Immature natural killer cell (primary cell): ENCODE data around the gene WDR1. TPM values are rescaled to one million over a fixed set of nuclear protein-coding genes. Genes with fewer than 3 reads are reported as not detected.

Experiments used
- DNase-seq, 3 donors: peaks; one replicate each; pipeline ENCODE4 v3.0.0; 2022; ENCODE audit warnings: mixed read lengths in 1 of 3
- H3K27ac Mint-ChIP-seq, 6 donors: one replicate each; pipeline ENCODE4 v1.8.0; 2020; ENCODE audit warnings: mixed read lengths in 6 of 6, mild to moderate bottlenecking in 5 of 6, inconsistent platforms in 4 of 6, moderate library complexity in 3 of 6
- H3K27me3 Mint-ChIP-seq, 3 donors: one replicate each; pipeline ENCODE4 v1.8.0; 2020 to 2021; ENCODE audit warnings: low read depth in 3 of 3, mild to moderate bottlenecking in 3 of 3, mixed read lengths in 3 of 3, moderate library complexity in 3 of 3, inconsistent platforms in 1 of 3
- H3K36me3 Mint-ChIP-seq, 3 donors: one replicate each; pipeline ENCODE4 v1.8.0; 2020; ENCODE audit warnings: mixed read lengths in 3 of 3, inconsistent platforms in 2 of 3, mild to moderate bottlenecking in 2 of 3
- H3K4me1 Mint-ChIP-seq, 2 donors: one replicate each; pipeline ENCODE4 v1.8.0; 2020; ENCODE audit warnings: inconsistent platforms in 2 of 2, mild to moderate bottlenecking in 2 of 2, mixed read lengths in 2 of 2, moderate library complexity in 1 of 2
- H3K4me3 Mint-ChIP-seq, 5 donors: one replicate each; pipeline ENCODE4 v1.8.0; 2020; ENCODE audit warnings: mild to moderate bottlenecking in 5 of 5, mixed read lengths in 5 of 5, inconsistent platforms in 3 of 5, moderate library complexity in 3 of 5
- H3K9me3 Mint-ChIP-seq, 6 donors: one replicate each; pipeline ENCODE4 v1.8.0; 2020; ENCODE audit warnings: mild to moderate bottlenecking in 6 of 6, mixed read lengths in 6 of 6, inconsistent platforms in 4 of 6, moderate library complexity in 3 of 6
- polyA plus RNA-seq, 3 donors: library from polyadenylated mRNA; unstranded; fragments of 300-500 nt; fragmentation: Illumina TruSeq; gene quantifications; one replicate each; pipeline ENCODE4 v1.2.3, GENCODE V29; 2021

Gene WDR1
- polyA plus RNA-seq, 3 donors from 2014 or later, result 339 to 509 (median 401) TPM

DNA sequence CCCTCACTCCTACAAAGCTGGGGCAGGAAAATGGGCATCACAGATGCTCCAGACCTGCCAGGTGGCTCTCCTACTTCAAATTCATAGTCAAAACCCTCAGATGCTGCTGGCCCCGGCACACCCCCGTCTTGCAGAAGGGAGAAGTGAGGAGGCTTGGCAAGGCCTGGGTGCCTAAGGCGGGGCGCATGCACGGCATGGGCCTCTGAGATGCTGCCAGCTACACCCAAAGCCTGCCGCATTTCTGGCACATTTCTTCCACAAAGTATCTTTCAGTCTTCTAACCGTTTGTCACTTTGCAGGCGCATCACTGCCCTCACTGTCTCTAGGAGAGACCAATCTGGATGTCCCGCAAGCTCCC, 19.6 kb downstream of the WDR1 start:
- Mint-ChIP-seq H3K4me3 (peak overlapping the region; percentile 17 to 83 (median 69)), H3K4me1 (peaks cover 100% of the 10 kb centered on the region in 2 donors), H3K27me3 (peaks cover 11 to 34% (median 14%) of the 10 kb centered on the region in 3 donors), H3K9me3 (no peaks in the 10 kb centered on the region), H3K27ac (peak overlapping the region; percentile 93 to 98 (median 97)), H3K36me3 (peaks cover 13 to 53% (median 20%) of the 10 kb centered on the region in 3 donors)
- no peak for DNase-seq

- H3K27me3 Mint-ChIP-seq, result peaks cover 8 to 34% (median 14%) of the 10 kb centered on the region in 3 donors
- H3K36me3 Mint-ChIP-seq, result peaks cover 13 to 50% (median 14%) of the 10 kb centered on the region in 3 donors
- peak; percentile 71 to 79 (median 76) for DNase-seq
- H3K4me3 Mint-ChIP-seq, result peak overlapping the region; percentile 69 to 83 (median 73)
- no peaks in the 10 kb centered on the region for H3K9me3 Mint-ChIP-seq
- H3K4me1 Mint-ChIP-seq, result peaks cover 99 to 100% of the 10 kb centered on the region in 2 donors
- H3K27ac Mint-ChIP-seq, result peak overlapping the region; percentile 93 to 98 (median 97)
Observed at GRCh38 chr4:10096201-10096977, 20.2 kb downstream of the WDR1 start.

GRCh38 chr4:10095296-10095991, 21.2 kb downstream of the WDR1 start:
- peak overlapping the region; percentile 93 to 98 (median 97) for H3K27ac Mint-ChIP-seq
- H3K36me3 Mint-ChIP-seq, result peaks cover 13 to 44% (median 15%) of the 10 kb centered on the region in 3 donors
- peaks cover 5 to 30% (median 14%) of the 10 kb centered on the region in 3 donors for H3K27me3 Mint-ChIP-seq
- peaks cover 97 to 98% of the 10 kb centered on the region in 2 donors for H3K4me1 Mint-ChIP-seq
- H3K4me3 Mint-ChIP-seq, result peak overlapping the region; percentile 69 to 83 (median 73)
- no peaks in the 10 kb centered on the region for H3K9me3 Mint-ChIP-seq
- peak; percentile 59 to 60 (median 60) for DNase-seq

- peaks cover 94 to 98% of the 10 kb centered on the region in 2 donors for H3K4me1 Mint-ChIP-seq
Observed at GRCh38 chr4:10094841-10095240, 21.8 kb downstream of the WDR1 start.

DNA sequence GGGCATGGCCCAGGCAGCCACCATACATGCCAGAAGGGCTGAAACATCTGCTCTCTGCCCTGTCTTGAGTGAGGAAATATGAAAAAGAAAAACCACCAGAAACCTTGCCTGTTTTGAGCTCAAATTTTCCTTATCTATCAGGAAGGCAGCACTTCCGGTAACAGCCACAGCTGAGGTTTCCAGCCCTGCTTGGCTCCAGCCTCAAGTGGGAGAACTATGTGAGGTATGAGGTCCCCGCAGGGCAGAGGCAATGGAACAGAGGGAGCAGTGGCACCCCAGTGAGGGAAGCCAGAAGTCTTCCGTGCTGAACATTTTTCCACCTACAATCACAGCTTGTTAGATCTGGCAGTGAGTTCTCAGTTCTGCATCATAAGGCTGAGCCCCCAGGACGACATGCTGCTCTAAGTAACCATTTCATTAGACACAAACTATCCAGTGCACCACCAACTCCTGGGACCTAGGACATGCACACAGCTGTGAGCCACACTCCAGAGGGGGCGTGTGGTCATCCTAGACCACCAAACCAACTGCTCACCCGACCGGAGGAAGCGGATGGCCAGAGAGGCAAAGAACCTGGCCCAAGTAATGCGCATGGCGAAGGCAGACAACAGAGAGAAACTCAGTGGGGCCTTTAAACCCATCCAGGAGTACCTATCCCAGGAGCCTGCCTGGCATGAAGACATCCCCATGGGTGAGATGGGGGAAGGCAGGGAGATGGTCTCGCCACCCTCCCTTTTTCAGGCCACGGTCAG, 22.6 kb downstream of the WDR1 start:
- DNase-seq, result peak in 1 of 3 donors; percentile 38
- Mint-ChIP-seq H3K4me1 (peaks cover 90 to 98% of the 10 kb centered on the region in 2 donors), H3K4me3 (peak overlapping the region; percentile 75 to 83 (median 78)), H3K9me3 (no peaks in the 10 kb centered on the region), H3K27me3 (peaks cover 3 to 22% (median 14%) of the 10 kb centered on the region in 3 donors), H3K36me3 (peaks cover 12 to 44% (median 13%) of the 10 kb centered on the region in 3 donors), H3K27ac (peak overlapping the region; percentile 93 to 98 (median 97))

More at GRCh38 chr4:10094841-10095240, 21.8 kb downstream of the WDR1 start:
- peak overlapping the region; percentile 93 to 98 (median 97) for H3K27ac Mint-ChIP-seq
- H3K36me3 Mint-ChIP-seq, result peaks cover 12 to 46% (median 13%) of the 10 kb centered on the region in 3 donors
- no peaks in the 10 kb centered on the region for H3K9me3 Mint-ChIP-seq
- peak overlapping the region; percentile 64 to 83 (median 73) for H3K4me3 Mint-ChIP-seq
- DNase-seq, result peak in 2 of 3 donors; percentile 47 to 51
- peaks cover 4 to 30% (median 14%) of the 10 kb centered on the region in 3 donors for H3K27me3 Mint-ChIP-seq

DNA sequence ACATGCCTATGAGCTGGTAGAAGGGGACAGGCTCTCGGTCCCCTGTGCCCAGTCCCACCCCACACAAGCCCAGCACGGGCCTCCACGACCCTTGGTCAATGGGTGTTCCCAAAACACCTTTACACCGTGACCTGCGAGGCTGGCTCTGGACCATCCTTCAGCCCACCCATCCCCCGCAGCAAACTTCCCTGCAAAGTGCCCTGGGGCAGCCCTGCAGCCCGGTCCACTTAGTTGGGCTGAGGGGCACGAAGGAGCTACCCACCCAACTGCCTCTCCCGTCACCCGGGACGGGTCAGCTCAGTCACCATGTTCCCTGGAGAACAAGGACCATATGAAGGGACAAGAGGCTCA, 23.4 kb downstream of the WDR1 start:
- Mint-ChIP-seq H3K4me1 (peaks cover 83 to 92% of the 10 kb centered on the region in 2 donors), H3K9me3 (no peaks in the 10 kb centered on the region), H3K4me3 (peak overlapping the region; percentile 75 to 83 (median 78)), H3K27me3 (peaks cover 5 to 20% (median 14%) of the 10 kb centered on the region in 3 donors), H3K36me3 (peaks cover 12 to 42% (median 13%) of the 10 kb centered on the region in 3 donors), H3K27ac (peak overlapping the region; percentile 93 to 98 (median 97))
- no peak for DNase-seq

- Mint-ChIP-seq H3K27me3 (peaks cover 6 to 20% (median 14%) of the 10 kb centered on the region in 3 donors), H3K9me3 (no peaks in the 10 kb centered on the region), H3K4me1 (peaks cover 78 to 92% of the 10 kb centered on the region in 2 donors), H3K4me3 (peak overlapping the region; percentile 75 to 83 (median 78)), H3K36me3 (peaks cover 10 to 46% (median 11%) of the 10 kb centered on the region in 3 donors), H3K27ac (peak overlapping the region; percentile 93 to 98 (median 97))
- peak in 1 of 3 donors; percentile 38 for DNase-seq
Observed at GRCh38 chr4:10092481-10093270, 23.9 kb downstream of the WDR1 start.

DNA sequence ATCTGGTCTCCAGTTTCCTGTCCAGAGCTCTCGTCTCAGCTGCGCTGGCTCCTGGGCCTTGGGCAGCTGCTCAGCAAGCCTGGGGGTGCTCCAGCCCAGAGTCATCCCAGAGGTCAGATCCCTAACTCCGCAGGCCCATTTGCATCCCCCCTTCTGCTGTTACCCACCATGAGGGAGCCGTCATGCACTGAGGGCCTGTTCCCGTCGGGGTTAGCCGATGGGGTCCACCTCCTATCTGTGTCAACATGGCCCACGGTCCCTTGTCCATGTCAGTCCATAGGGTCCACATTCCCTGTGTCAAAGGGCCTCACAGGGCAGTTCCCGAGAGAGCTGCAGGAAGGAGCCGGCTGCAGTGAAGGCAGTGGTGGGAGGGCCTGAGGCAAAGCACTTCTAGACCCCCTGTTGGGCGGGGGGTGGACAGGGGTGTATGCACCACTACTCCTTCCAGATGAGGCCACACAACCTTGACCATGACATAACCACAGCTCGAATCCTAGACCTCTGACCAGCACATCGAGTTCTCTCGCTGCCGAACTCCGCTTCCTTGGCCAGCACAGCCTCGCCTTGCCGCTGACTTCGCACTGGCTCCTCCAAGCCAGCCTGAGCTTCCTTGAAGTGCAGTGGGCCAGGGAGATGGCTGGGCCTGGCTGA, 24.9 kb downstream of the WDR1 start:
- H3K4me3 Mint-ChIP-seq, result peak overlapping the region in 4 of 5 donors; percentile 18 to 78 (median 50)
- peaks cover 9 to 15% (median 9%) of the 10 kb centered on the region in 3 donors for H3K27me3 Mint-ChIP-seq
- peaks cover 68 to 85% of the 10 kb centered on the region in 2 donors for H3K4me1 Mint-ChIP-seq
- peak overlapping the region; percentile 93 to 98 (median 97) for H3K27ac Mint-ChIP-seq
- DNase-seq, result no peak
- peaks cover 4 to 45% (median 9%) of the 10 kb centered on the region in 3 donors for H3K36me3 Mint-ChIP-seq
- H3K9me3 Mint-ChIP-seq, result no peaks in the 10 kb centered on the region

DNA sequence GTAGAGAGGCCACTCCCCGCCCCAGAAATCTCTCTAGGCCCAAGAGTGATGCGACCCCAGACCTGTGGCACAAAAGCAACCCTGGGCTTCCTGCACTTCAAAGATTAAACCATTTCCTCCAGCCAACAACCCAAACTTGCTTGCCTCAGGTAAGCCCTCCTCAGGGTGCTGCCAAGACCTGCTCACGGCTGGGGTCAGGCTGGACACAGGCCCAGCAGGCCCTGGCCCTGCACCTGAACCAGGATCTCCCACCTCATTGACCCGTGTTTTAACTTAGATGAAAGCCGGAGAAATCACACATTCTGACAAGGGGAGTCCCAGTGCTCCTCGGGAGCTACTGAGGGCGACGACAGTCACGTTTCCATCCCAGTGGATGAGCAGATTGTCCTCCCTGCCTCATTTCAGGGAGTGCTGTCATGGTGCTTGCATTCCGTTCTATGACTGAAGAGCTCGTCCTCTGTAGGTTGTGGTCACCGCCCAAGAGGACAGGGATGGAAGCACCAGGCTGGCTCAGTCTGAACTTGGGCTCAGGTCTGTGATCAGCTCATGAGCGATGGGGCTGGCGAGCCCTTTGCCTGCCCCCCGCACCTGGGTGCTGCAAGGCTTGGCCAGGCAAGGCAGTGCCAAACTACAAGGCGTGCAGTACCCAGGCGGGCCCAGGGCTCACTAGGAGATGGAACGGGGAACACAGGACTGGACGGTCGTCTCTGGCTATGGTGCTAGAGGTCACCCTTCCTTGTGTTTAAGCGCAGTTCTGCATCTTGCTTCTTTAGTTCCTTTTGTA, 25.9 kb downstream of the WDR1 start:
- Mint-ChIP-seq H3K36me3 (peaks cover 4 to 44% (median 9%) of the 10 kb centered on the region in 3 donors), H3K4me3 (peak overlapping the region in 1 of 5 donors; percentile 30), H3K27me3 (peaks cover 6 to 9% (median 8%) of the 10 kb centered on the region in 3 donors), H3K4me1 (peaks cover 60 to 75% of the 10 kb centered on the region in 2 donors), H3K9me3 (no peaks in the 10 kb centered on the region), H3K27ac (peak overlapping the region; percentile 62 to 97 (median 74))
- no peak for DNase-seq

DNA sequence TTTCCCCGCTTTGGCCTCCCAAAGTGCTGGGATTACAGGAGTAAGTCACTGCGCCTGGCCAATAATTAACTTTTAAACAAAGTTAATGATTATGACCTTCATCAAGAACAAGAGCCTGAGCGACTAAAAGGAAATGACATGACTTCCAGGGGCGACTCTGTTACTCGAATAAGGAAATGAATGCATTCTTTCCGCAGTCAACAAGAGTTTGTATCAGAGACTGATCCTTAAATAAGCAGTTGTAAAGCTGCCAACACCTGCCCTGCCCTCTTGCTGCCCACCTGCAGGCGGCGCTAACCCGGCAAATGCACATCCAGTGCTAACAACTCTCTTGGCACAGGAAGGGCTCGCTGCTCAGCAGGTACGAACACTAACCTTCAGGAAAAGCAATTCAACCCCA, 27.3 kb downstream of the WDR1 start:
- Mint-ChIP-seq H3K4me3 (no peak overlapping the region), H3K4me1 (peaks cover 47 to 61% of the 10 kb centered on the region in 2 donors), H3K9me3 (no peaks in the 10 kb centered on the region), H3K27me3 (peaks cover 1 to 8% (median 5%) of the 10 kb centered on the region in 3 donors), H3K27ac (peak overlapping the region in 2 of 6 donors; percentile 34 to 56), H3K36me3 (peaks cover 4 to 54% (median 9%) of the 10 kb centered on the region in 3 donors)
- no peak for DNase-seq

DNA sequence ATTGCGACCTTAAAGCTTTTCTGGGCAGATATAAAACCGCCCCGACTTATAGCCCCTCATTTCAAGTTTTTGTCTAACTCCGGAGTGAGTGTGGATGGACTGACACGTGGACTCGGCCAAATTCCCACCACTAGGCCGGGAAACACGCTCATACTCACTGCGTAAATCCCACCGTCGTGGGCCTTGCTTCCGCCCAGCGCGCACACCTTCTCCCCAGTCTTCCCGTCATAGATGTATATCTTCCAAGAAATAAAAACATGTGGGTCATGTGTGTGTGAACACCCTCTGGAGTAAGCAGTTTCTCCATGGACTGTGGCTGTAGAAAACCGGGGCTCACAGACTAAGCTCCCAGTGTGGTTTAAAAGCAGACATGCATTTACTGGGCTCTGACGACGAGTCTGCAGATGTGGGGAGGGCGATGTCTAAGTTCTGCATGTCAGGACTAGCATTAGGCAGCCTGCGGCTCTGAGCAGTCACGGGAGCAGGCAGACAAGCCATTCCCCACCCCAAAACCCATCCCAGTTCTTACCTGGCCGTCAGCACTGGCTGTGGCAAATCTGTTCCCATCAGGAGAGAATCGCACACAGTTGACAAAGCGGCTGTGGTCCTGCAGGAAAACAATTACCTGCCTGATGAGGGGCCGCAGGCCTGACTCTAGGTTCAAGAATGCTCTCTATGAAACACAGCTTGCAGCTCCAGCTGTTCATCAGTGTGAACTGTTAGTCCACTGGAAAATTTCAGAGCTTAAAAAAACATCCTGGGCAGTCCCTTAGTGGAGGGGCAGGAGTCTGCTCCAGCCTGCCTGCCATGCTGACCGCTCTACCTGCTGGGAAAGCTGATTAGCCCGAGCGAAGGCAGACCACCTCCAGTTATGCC, 28.2 kb downstream of the WDR1 start:
- H3K36me3 Mint-ChIP-seq, result peaks cover 4 to 52% (median 4%) of the 10 kb centered on the region in 3 donors
- H3K4me1 Mint-ChIP-seq, result peaks cover 38 to 52% of the 10 kb centered on the region in 2 donors
- H3K4me3 Mint-ChIP-seq, result no peak overlapping the region
- peak overlapping the region in 1 of 6 donors; percentile 17 for H3K27ac Mint-ChIP-seq
- peaks cover 1 to 9% (median 5%) of the 10 kb centered on the region in 3 donors for H3K27me3 Mint-ChIP-seq
- no peak for DNase-seq
- no peaks in the 10 kb centered on the region for H3K9me3 Mint-ChIP-seq
